LNCaP clone FGC (cell line): Measurements from ENCODE around the gene HCFC1.

Experiments used
- DNase-seq: peaks from one replicate; pipeline ENCODE4 v3.0.0-alpha.2; 2011; ENCODE audit warnings: low read depth
- H3K4me3 ChIP-seq: 2 replicates; pipeline ENCODE4 v1.5.1; 2011; ENCODE audit warnings: mild to moderate bottlenecking, low read depth, low read length, control low read depth
- TF ChIP-seq, protein P1 (sequence below): IDR thresholded peaks from 2 replicates; pipeline ENCODE4 v1.5.1; 2012; ENCODE audit warnings: mild to moderate bottlenecking; ENCODE audit not compliant: control insufficient read depth, insufficient read depth; ENCODE audit errors: extremely low read depth

Gene HCFC1

DNA sequence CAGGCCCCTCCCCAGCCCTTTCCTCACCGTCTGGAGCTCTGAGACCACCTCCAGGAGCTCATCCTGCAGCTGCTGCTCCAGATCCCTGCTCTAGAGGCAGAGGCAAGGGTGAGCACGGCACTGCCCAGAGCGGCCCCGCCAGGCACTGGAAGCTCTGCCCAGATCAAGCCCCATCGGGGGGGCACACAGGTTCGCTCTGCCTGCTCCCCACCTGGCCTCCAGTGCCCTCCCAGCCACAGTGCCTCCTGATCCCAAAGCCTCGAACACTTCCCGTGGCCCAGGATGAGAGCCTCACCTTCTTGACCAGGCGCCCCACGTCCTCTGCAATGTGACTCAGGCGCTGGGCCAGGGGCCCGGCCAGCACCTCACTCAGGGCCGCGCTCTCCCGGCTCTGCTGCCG lies 50.5 kb downstream of the HCFC1 start:
- TF ChIP-seq, protein P1, sequence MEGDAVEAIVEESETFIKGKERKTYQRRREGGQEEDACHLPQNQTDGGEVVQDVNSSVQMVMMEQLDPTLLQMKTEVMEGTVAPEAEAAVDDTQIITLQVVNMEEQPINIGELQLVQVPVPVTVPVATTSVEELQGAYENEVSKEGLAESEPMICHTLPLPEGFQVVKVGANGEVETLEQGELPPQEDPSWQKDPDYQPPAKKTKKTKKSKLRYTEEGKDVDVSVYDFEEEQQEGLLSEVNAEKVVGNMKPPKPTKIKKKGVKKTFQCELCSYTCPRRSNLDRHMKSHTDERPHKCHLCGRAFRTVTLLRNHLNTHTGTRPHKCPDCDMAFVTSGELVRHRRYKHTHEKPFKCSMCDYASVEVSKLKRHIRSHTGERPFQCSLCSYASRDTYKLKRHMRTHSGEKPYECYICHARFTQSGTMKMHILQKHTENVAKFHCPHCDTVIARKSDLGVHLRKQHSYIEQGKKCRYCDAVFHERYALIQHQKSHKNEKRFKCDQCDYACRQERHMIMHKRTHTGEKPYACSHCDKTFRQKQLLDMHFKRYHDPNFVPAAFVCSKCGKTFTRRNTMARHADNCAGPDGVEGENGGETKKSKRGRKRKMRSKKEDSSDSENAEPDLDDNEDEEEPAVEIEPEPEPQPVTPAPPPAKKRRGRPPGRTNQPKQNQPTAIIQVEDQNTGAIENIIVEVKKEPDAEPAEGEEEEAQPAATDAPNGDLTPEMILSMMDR: no peak
- no peak for DNase-seq
- no peak overlapping the region for H3K4me3 ChIP-seq

DNA sequence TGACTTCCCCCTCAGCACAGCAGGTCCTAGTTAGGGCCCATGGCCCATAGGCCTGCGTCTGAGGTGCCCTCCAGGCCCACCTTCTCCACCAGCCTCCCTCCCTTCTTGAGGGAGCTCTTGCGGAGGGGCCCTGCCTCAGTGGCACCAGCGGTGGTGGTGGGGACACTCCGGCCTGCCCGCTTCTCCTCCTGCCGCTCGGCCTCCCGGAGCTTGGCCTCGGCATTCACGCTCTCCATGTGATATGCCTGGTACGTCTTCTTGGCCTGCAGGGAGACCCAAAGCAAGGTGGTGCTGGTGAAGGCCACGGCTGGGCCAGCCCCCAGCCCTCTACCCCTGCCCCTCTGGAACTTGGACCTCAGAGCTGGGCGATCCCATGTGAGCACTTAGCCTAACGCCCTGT lies 51.1 kb downstream of the HCFC1 start:
- DNase-seq: no peak
- TF ChIP-seq, protein P1: no peak
- no peak overlapping the region for H3K4me3 ChIP-seq

DNA sequence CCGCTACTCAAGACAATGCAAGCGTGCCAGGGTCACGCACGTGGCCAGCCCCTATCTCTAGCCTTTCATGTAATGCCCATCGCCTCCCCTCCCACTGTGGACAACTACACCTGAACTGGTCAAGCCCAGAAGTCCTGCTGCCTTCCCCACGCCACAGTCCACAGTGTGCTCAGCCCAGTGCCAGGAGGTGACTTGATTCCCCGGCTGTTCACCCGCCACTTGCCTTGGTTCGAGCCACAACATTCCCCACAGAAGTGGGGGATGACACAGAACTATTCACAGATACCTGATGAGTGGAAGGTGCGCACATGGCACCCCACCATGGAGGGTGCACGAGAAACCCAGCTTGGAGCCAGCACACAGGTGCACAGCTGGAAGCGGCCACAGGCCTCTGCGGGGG lies 52.3 kb downstream of the HCFC1 start:
- DNase-seq: no peak
- TF ChIP-seq, protein P1: no peak
- no peak overlapping the region for H3K4me3 ChIP-seq

DNA sequence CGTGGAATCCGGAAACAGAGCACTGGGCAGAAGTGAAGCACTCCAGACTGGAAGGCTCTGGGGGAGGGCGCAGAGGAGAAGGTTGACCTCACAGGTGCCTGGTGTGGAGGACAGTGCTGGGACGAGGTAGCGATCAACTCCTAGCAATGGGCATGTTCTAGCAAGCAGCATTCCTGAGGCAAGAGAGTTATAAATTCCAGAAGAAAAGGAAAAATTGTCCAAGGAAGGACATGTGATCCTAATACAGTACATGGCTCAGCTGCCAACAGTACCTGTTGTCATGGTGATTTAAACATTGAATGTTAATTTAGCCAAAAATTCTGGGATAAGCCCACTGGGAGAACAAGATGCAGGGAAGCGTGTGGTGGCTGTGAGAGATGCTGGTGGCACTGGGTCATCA lies 53.7 kb downstream of the HCFC1 start:
- TF ChIP-seq, protein P1: no peak
- H3K4me3 ChIP-seq: no peak overlapping the region
- DNase-seq: no peak

DNA sequence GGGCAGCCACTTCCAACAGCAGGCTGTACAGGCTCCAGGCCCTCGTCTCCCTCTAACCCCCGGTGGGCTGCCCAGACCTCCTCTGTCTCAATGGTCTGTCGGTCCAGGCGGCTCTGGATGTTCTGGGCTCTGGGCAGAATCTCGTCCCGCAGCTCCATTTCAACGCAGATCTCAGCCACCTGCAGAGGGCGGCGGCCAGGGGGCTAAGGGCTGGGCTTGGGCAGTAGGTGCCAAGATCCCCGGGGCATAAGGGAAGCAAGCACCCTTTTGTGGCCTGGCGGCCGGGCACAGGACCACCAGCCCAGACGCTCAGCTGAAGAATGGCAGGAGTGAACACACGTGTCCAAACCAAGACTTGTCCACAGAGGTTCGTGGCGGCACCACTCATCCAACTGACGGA lies 57.9 kb downstream of the HCFC1 start:
- H3K4me3 ChIP-seq: no peak overlapping the region
- DNase-seq: no peak
- TF ChIP-seq, protein P1: no peak

DNA sequence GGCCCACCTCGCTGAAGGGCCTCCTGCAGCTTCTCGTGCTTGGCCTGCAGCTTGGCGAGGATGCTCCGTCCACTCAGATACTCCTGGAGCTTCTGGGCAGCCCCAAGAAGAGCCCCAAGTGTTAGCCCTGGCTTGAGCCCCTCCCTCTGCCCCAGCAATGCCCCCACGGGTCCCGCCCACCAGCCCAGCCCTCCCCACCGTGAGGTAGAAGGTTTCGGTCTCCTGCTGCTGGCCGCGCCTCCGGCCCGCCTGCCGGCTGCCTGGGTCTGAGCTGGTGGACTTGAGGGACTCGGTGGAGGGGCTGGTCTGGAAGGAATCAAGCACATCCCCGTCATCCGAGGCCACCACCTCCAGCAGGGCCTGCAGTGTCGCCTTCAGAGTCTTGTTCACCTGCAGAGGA lies 58.4 kb downstream of the HCFC1 start:
- DNase-seq: no peak
- TF ChIP-seq, protein P1: no peak
- H3K4me3 ChIP-seq: no peak overlapping the region

DNA sequence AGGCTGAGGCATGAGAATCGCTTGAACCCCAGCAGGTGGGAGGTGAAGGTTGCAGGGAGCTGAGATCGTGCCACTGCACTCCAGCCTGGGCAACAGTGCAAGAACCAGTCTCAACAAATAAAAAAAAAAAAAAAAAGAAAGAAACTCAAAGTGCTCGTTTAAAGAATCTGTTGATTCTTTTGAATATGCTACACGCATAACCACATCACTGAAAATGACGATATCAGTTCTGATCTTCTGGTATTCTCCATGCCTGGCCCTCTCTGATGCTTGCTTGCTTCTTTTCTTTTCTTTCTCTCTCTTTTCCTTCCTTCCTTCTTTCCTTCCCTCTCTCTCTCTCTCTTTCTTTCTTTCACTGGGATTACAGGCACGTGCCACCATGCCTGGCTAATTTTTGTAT lies 59.8 kb downstream of the HCFC1 start:
- no peak overlapping the region for H3K4me3 ChIP-seq
- DNase-seq: no peak
- TF ChIP-seq, protein P1: no peak
